HG03066 (cell line): Measurements from ENCODE around the gene S100A11.

Source experiments
- ATAC-seq: cut with Tn5 transposase; IDR thresholded peaks from one replicate; pipeline ENCODE4 v1.9.1; 2021; ENCODE audit warnings: low read depth; ENCODE audit not compliant: unreplicated experiment

S100A11 gene

DNA sequence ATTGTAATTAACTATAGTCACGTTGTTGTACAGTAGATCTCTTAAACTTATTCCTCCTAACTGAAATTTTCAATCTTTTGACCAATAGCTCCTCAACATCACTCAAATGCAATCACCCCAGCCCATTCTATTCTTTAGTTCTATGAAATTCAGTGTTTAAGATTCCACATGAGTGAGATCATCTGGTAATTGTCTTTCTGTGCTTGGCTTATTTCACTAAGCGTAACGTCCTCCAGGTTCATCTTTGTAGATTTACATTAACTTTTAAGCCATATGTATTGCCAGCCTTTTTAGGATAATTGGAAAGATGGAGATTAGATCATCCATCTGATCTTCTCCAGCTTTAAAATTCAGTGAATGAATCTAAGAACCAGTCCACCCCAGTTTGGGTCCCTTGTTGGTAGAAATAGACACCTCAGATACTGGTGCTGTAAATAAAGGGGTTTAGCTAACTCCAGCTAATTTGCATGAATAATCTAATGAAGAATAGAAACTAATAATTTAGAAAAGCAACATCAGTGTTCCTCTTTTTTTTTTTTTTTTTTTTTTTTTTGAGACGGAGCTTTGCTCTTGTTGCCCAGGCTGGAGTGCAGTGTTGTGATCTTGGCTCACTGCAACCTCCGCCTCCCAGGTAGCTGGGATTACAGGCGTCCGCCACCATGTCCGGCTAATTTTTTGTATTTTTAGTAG is 50.2 kb downstream of the S100A11 start:
- no peak for ATAC-seq

- no peak for ATAC-seq
Measured at GRCh38 chr1:151985768-151986167, 51.0 kb downstream of the S100A11 start.

GRCh38 chr1:151985270-151985669 is 51.5 kb downstream of the S100A11 start:
- no peak for ATAC-seq

- ATAC-seq, result peak; percentile 56
Measured at GRCh38 chr1:151984313-151984956, 52.4 kb downstream of the S100A11 start.
